Measurements from ENCODE around the gene UGP2. TPM values are rescaled to one million over a fixed set of nuclear protein-coding genes. Genes with fewer than 3 reads are reported as not detected.

The UGP2 gene
- total and polyA plus RNA-seq, 2 donors (not counting 1 experiment from before 2014, with no cell fraction given), result 19.1 to 68.8 TPM

GRCh38 chr2:63818271-63818670 is 23.4 kb upstream of the UGP2 start:
- intact Hi-C loops (cut with micrococcal nuclease), result no loop called here
- H3K4me3 Mint-ChIP-seq, result no peak overlapping the region
- H2AFZ ChIP-seq (ENCODE audit: insufficient read depth, low read depth, low read length, poor library complexity, severe bottlenecking), result no peak overlapping the region
- no peaks in the 10 kb centered on the region for H3K27me3 ChIP-seq (replicated peaks in 1 of 4; ENCODE audit: control extremely low read depth in 1 of 4, control insufficient read depth in 3 of 4, insufficient read depth in 4 of 4, low read length in 3 of 4)
- DNase-seq (no peak), ATAC-seq (ENCODE audit: low read depth) (no peak)
- ChIA-PET CTCF (interaction anchor here (1.2 kb wide), 1 partner anchor 43 kb away, joined by 7 read pairs; no protein-coding TSS in a partner anchor), POLR2A (no interaction called here)
- no peak overlapping the region for H3K27ac ChIP-seq (ENCODE audit: low read length in 2 of 2)
- no peaks in the 10 kb centered on the region for H3K4me1 ChIP-seq (ENCODE audit: control insufficient read depth in 2 of 2, insufficient read depth in 2 of 2, low read length in 2 of 2)
- H3K4me2 ChIP-seq (replicated peaks; ENCODE audit: low read depth, low read length, poor library complexity, severe bottlenecking), result no peak overlapping the region
- H3K9me3 ChIP-seq (ENCODE audit: control extremely low read depth in 1 of 3, control insufficient read depth in 2 of 3, insufficient read depth in 1 of 3, low read length in 2 of 3), result no peaks in the 10 kb centered on the region
- H3K27ac Mint-ChIP-seq, result no peak overlapping the region
- H3K79me2 ChIP-seq (ENCODE audit: control insufficient read depth, insufficient read depth, low read length), result no peaks in the 10 kb centered on the region
- no peaks in the 10 kb centered on the region for H3K9me3 Mint-ChIP-seq (ENCODE audit: insufficient read depth)
- no CpG with 5 or more reads among the region's 2 CpGs for WGBS (ENCODE audit: insufficient coverage)
- no peak overlapping the region for H3K4me3 ChIP-seq (ENCODE audit: control extremely low read depth in 1 of 5, extremely low read depth in 1 of 5, insufficient read depth in 1 of 5, low read depth in 2 of 5, low read length in 4 of 5)
- TF ChIP-seq EZH2 (IDR thresholded peaks at IDR 0.05; ENCODE audit: borderline replicate concordance, insufficient read depth, low read depth, low read length, poor library complexity, severe bottlenecking) (no peak), CTCF (IDR thresholded peaks at IDR 0.05) (no peak)
- H3K9ac ChIP-seq (ENCODE audit: low read length), result no peak overlapping the region
- H3K36me3 ChIP-seq (replicated peaks in 1 of 2; ENCODE audit: control extremely low read depth in 1 of 2, control insufficient read depth in 1 of 2, extremely low read depth in 1 of 2, insufficient read depth in 2 of 2, low read length in 1 of 2), result no peaks in the 10 kb centered on the region
- no peaks in the 10 kb centered on the region for H4K20me1 ChIP-seq (ENCODE audit: control insufficient read depth, insufficient read depth, low read length, poor library complexity, severe bottlenecking)
- H3K4me1 Mint-ChIP-seq, result no peaks in the 10 kb centered on the region
- no peaks in the 10 kb centered on the region for H3K27me3 Mint-ChIP-seq

GRCh38 chr2:63819256-63819655 is 22.4 kb upstream of the UGP2 start:
- Histone ChIP-seq H3K4me2 (replicated peaks; ENCODE audit: low read depth, low read length, poor library complexity, severe bottlenecking) (no peak overlapping the region), H4K20me1 (ENCODE audit: control insufficient read depth, insufficient read depth, low read length, poor library complexity, severe bottlenecking) (no peaks in the 10 kb centered on the region), H3K9me3 (ENCODE audit: control extremely low read depth in 1 of 3, control insufficient read depth in 2 of 3, insufficient read depth in 1 of 3, low read length in 2 of 3) (no peaks in the 10 kb centered on the region), H3K9ac (ENCODE audit: low read length) (no peak overlapping the region), H3K27me3 (replicated peaks in 1 of 4; ENCODE audit: control extremely low read depth in 1 of 4, control insufficient read depth in 3 of 4, insufficient read depth in 4 of 4, low read length in 3 of 4) (no peaks in the 10 kb centered on the region), H3K36me3 (replicated peaks in 1 of 2; ENCODE audit: control extremely low read depth in 1 of 2, control insufficient read depth in 1 of 2, extremely low read depth in 1 of 2, insufficient read depth in 2 of 2, low read length in 1 of 2) (no peaks in the 10 kb centered on the region), H3K27ac (ENCODE audit: low read length in 2 of 2) (no peak overlapping the region), H3K4me3 (ENCODE audit: control extremely low read depth in 1 of 5, extremely low read depth in 1 of 5, insufficient read depth in 1 of 5, low read depth in 2 of 5, low read length in 4 of 5) (no peak overlapping the region), H3K4me1 (ENCODE audit: control insufficient read depth in 2 of 2, insufficient read depth in 2 of 2, low read length in 2 of 2) (no peaks in the 10 kb centered on the region), H2AFZ (ENCODE audit: insufficient read depth, low read depth, low read length, poor library complexity, severe bottlenecking) (no peak overlapping the region), H3K79me2 (ENCODE audit: control insufficient read depth, insufficient read depth, low read length) (no peaks in the 10 kb centered on the region)
- ChIA-PET CTCF (interaction anchor here (1.2 kb wide), 1 partner anchor 42 kb away, joined by 7 read pairs; no protein-coding TSS in a partner anchor), POLR2A (no interaction called here)
- DNase-seq, result no peak
- no peak for ATAC-seq (ENCODE audit: low read depth)
- H3K4me3 Mint-ChIP-seq, result no peak overlapping the region
- H3K4me1 Mint-ChIP-seq, result peaks cover 3% of the 10 kb centered on the region
- no peaks in the 10 kb centered on the region for H3K9me3 Mint-ChIP-seq (ENCODE audit: insufficient read depth)
- 80% methylated on average over 3 of the region's 3 CpGs for WGBS (ENCODE audit: insufficient coverage)
- no peak overlapping the region for H3K27ac Mint-ChIP-seq
- intact Hi-C loops (cut with micrococcal nuclease), result no loop called here
- H3K27me3 Mint-ChIP-seq, result no peaks in the 10 kb centered on the region
- no peak for TF ChIP-seq EZH2 (IDR thresholded peaks at IDR 0.05; ENCODE audit: borderline replicate concordance, insufficient read depth, low read depth, low read length, poor library complexity, severe bottlenecking)
- TF ChIP-seq CTCF (IDR thresholded peaks at IDR 0.05), result no peak

Measured in B cell (primary cell).